Suprapubic skin (tissue), 4 donors: ENCODE data around the gene GRIK5. TPM values are rescaled to one million over a fixed set of nuclear protein-coding genes. Genes with fewer than 3 reads are reported as not detected.
"Not testable (repeated sequence)": the region's sequence is repeated elsewhere in the genome, so short reads cannot be mapped to it uniquely, and the experiment has no call there.

Experiments
- DNase-seq, 2 donors: peaks; one replicate each; pipeline ENCODE4 v3.0.0-alpha.2; 2019; ENCODE audit warnings: low spot score in 2 of 2
- H3K27ac ChIP-seq: fragments of 200-600 bp; sonication (generic); one replicate; pipeline ENCODE4 v1.5.1; 2019
- H3K27me3 ChIP-seq: fragments of 200-600 bp; sonication (generic); one replicate; pipeline ENCODE4 v1.5.1; 2019
- H3K36me3 ChIP-seq: fragments of 200-600 bp; sonication (generic); one replicate; pipeline ENCODE4 v1.5.1; 2019
- H3K4me1 ChIP-seq: fragments of 200-600 bp; sonication (generic); one replicate; pipeline ENCODE4 v1.5.1; 2019
- H3K4me3 ChIP-seq: fragments of 200-600 bp; sonication (generic); one replicate; pipeline ENCODE4 v1.5.1; 2019; ENCODE audit warnings: mild to moderate bottlenecking
- H3K9me3 ChIP-seq: fragments of 200-600 bp; sonication (generic); one replicate; pipeline ENCODE4 v1.5.1; 2019
- CTCF ChIP-seq, 2 donors: fragments of 200-600 bp in 1 of 2; fragments of 450-650 bp in 1 of 2; sonication (generic) in 1 of 2; IDR thresholded peaks; one replicate each; pipeline ENCODE4 v1.5.1; 2016 to 2019; ENCODE audit warnings: antibody characterized with exemption in 2 of 2, mild to moderate bottlenecking in 1 of 2, moderate library complexity in 1 of 2
- EP300 ChIP-seq: sonication (generic); formaldehyde crosslinking; IDR thresholded peaks from one replicate; pipeline ENCODE4 v1.6.1; 2017; ENCODE audit warnings: antibody characterized with exemption
- POLR2A ChIP-seq, 2 donors: fragments of 450-650 bp; IDR thresholded peaks; one replicate each; pipeline ENCODE4 v1.6.1; 2017; ENCODE audit warnings: antibody characterized with exemption in 2 of 2, mild to moderate bottlenecking in 2 of 2, moderate library complexity in 2 of 2
- POLR2AphosphoS5 ChIP-seq, 3 donors: sonication (generic); formaldehyde crosslinking; IDR thresholded peaks; one replicate each; pipeline ENCODE4 v1.6.1; 2017; ENCODE audit warnings: antibody characterized with exemption in 3 of 3
- WGBS: methylation state at CpG from one replicate; pipeline ENCODE4 v1.1.5; 2018; 5-methylcytosine and 5-hydroxymethylcytosine counted together
- total RNA-seq, 4 donors: library from RNA; depleted of rRNA; stranded (reverse); fragments of >200 nt; gene quantifications; one replicate each; pipeline ENCODE4 v1.1.0, GENCODE V29; 2016

GRIK5 gene
- total RNA-seq, 4 donors from 2014 or later: 0.68 to 2.3 (median 1.1) TPM

GRCh38 chr19:42034640-42035391 lies 35.2 kb downstream of the GRIK5 start:
- peak; percentile 55 to 80 for TF ChIP-seq CTCF (IDR thresholded peaks at IDR 0.05)
- not testable (repeated sequence) for H3K9me3 ChIP-seq, H3K27ac ChIP-seq, DNase-seq, H3K27me3 ChIP-seq, H3K36me3 ChIP-seq, H3K4me3 ChIP-seq, H3K4me1 ChIP-seq
- WGBS: 31% methylated on average over 17 of the region's 17 CpGs

GRCh38 chr19:42033413-42033812 lies 36.6 kb downstream of the GRIK5 start:
- H3K27me3 ChIP-seq: no peaks in the 10 kb centered on the region
- DNase-seq: no peak
- H3K27ac ChIP-seq: no peak overlapping the region
- no peak overlapping the region for H3K4me3 ChIP-seq
- H3K36me3 ChIP-seq: no peaks in the 10 kb centered on the region
- no peaks in the 10 kb centered on the region for H3K9me3 ChIP-seq
- TF ChIP-seq POLR2AphosphoS5 (IDR thresholded peaks at IDR 0.05) (no peak), EP300 (no peak), POLR2A (IDR thresholded peaks at IDR 0.05) (no peak), CTCF (IDR thresholded peaks at IDR 0.05) (no peak)
- WGBS: 66% methylated on average over 5 of the region's 5 CpGs
- H3K4me1 ChIP-seq: no peaks in the 10 kb centered on the region

GRCh38 chr19:42032431-42032830 lies 37.6 kb downstream of the GRIK5 start:
- DNase-seq: no peak
- no peak overlapping the region for H3K4me3 ChIP-seq

GRCh38 chr19:42030645-42031440 lies 39.2 kb downstream of the GRIK5 start:
- Histone ChIP-seq H3K9me3 (no peaks in the 10 kb centered on the region), H3K4me1 (no peaks in the 10 kb centered on the region), H3K27me3 (no peaks in the 10 kb centered on the region), H3K27ac (no peak overlapping the region), H3K4me3 (no peak overlapping the region), H3K36me3 (no peaks in the 10 kb centered on the region)
- no peak for DNase-seq
- TF ChIP-seq CTCF (IDR thresholded peaks at IDR 0.05) (no peak), EP300 (no peak), POLR2A (IDR thresholded peaks at IDR 0.05) (no peak), POLR2AphosphoS5 (IDR thresholded peaks at IDR 0.05) (no peak)
- 84% methylated on average over 7 of the region's 7 CpGs for WGBS

More at GRCh38 chr19:42032431-42032830, 37.6 kb downstream of the GRIK5 start:
- H3K27me3 ChIP-seq: no peaks in the 10 kb centered on the region
- H3K9me3 ChIP-seq: no peaks in the 10 kb centered on the region
- TF ChIP-seq CTCF (IDR thresholded peaks at IDR 0.05): no peak
- no peak for TF ChIP-seq POLR2A (IDR thresholded peaks at IDR 0.05)
- no peak for TF ChIP-seq POLR2AphosphoS5 (IDR thresholded peaks at IDR 0.05)
- no peak for TF ChIP-seq EP300
- WGBS: 66% methylated on average over 5 of the region's 5 CpGs
- no peaks in the 10 kb centered on the region for H3K4me1 ChIP-seq
- H3K36me3 ChIP-seq: no peaks in the 10 kb centered on the region
- no peak overlapping the region for H3K27ac ChIP-seq
